GM12801 (cell line): ENCODE measurements around the gene CCDC190.

Experiments used
- TF ChIP-seq, protein P1 (sequence below): IDR thresholded peaks from one replicate; pipeline ENCODE4 v1.5.1; 2011; ENCODE audit warnings: control low read depth; ENCODE audit not compliant: insufficient read length; ENCODE audit errors: extremely low read depth

Gene CCDC190

DNA sequence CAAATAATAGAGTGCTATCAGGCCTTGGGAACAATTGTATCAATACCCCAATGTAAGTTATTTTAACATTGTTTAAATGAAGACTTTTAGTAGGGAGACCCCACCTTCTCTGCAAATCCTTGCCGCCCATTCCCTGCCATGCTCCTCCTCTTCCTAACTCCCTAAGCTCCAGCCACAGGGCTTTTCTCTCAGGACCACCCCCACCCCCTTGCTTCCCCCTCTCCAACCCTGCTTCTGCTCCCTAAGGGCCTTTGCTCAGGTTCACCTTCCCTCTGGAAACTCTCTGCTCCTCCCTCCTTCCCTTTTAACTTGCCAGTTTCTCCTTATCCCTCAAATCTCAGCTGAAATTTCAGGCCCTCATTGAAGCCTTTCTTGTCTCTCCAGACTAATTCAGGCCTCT lies 16.8 kb downstream of the CCDC190 start:
- TF ChIP-seq, protein P1, sequence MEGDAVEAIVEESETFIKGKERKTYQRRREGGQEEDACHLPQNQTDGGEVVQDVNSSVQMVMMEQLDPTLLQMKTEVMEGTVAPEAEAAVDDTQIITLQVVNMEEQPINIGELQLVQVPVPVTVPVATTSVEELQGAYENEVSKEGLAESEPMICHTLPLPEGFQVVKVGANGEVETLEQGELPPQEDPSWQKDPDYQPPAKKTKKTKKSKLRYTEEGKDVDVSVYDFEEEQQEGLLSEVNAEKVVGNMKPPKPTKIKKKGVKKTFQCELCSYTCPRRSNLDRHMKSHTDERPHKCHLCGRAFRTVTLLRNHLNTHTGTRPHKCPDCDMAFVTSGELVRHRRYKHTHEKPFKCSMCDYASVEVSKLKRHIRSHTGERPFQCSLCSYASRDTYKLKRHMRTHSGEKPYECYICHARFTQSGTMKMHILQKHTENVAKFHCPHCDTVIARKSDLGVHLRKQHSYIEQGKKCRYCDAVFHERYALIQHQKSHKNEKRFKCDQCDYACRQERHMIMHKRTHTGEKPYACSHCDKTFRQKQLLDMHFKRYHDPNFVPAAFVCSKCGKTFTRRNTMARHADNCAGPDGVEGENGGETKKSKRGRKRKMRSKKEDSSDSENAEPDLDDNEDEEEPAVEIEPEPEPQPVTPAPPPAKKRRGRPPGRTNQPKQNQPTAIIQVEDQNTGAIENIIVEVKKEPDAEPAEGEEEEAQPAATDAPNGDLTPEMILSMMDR: no peak

DNA sequence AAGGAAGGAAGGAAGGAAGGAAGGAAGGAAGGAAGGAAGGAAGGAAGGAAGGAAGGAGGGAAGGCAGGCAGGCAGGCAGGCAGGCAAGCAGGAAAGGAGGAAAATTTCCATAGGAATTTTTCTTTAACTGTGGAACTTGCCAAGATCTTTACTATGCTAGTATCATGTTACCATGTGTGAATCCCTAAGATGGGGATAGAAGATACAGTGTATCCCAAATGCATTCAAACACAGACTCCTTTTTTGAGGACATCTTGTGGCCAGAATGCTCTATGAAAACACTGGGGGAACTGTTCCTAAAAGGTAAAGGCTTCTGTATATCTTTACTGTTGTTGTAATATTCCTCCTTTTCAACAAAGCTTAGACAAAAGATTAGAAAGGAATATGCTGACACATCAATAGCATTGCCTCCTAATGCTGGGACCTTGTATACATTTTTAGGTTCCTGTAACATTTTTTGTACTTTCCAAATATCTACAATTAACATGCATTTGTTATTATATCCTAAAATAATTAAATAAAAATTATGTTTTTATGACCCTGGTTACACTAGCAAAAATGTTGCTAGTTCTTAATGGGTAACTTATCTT lies 20.6 kb downstream of the CCDC190 start:
- TF ChIP-seq, protein P1: no peak

- TF ChIP-seq, protein P1: no peak
These were observed 22.1 kb downstream of the CCDC190 start for GRCh38 chr1:162838863-162839262.

- TF ChIP-seq, protein P1: no peak
These were observed 25.6 kb downstream of the CCDC190 start for GRCh38 chr1:162835157-162835899.

DNA sequence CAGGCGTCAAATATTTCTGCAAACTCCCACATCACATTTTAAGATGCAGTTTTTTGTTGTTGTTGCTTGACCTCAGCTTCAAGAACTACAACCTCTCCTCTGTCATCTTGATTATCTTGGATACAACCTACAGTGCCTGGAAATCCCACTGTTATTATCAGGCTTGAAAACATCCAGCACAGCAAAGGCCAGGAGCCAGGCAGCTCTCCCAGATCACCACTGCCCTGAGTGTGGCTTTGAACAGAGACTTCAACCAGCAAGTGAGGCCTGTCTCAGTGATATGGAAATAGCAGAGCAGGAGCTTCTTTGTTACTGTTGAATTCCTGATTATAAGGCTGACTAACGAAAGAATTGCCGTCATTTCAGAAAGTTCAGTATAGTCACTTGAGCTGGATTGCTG lies 28.5 kb downstream of the CCDC190 start:
- TF ChIP-seq, protein P1: no peak

DNA sequence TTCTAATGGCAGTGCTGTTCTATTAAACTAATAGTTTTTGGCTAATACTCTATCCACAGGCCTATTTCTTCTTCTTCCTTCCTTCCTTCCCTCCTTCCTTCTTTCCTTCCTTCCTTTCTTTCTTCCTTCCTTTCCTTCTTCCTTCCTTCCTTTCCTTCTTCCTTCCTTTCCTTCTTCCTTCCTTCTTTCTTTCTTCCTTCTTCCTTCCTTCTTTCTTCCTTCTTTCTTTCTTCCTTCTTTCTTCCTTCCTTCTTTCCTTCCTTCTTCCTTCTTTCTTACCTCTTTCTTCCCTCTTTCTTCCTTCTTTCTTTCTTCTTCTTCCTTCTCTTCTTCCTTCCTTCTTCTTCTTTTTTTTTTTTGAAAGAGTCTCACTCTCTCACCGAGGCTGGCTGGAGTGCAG lies 31.7 kb downstream of the CCDC190 start:
- TF ChIP-seq, protein P1: no peak

DNA sequence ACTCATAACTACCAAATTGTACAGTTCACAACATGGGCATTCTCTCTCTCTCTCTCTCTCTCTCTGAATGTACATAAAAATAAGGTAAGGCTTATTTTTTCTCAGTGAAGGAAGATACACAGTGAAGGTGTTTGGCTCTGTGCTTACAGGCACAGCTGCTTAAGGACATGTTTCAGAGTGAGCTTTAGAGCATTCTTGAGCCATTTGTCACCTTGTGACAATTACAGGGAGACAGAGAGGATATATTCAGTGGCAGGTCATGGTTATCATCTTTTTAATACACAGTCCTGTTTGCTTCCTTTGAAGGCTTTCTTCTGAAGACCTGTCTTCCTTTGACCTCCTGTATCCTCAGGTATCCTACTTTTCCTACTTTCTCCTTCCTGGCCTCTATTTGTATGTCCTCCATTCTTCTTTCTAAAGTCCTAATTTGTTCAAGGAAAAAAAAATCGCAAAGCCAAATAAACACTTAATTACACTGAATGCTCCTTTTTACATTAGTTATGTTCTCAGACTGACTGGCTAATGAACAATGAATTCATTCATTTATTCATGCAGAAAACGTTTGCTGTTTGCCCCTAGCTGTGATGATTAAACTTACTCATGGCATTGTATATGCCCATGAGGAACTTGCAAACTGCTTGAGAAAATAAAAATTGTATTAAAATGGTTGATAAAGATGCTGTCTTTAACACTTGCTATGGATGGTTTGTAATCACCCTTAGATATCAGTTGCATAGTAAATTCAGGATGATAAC lies 37.0 kb downstream of the CCDC190 start:
- TF ChIP-seq, protein P1: no peak
